Coronary artery (tissue), 2 donors: ENCODE results near the gene GNB4.

Experiments
- DNase-seq: peaks from one replicate; pipeline ENCODE4 v3.0.0-alpha.2; 2017; ENCODE audit warnings: low spot score
- H3K27ac ChIP-seq, 2 donors: fragments of 200-600 bp; sonication (generic); one replicate each; pipeline ENCODE4 v1.5.1; 2016 to 2019
- H3K4me3 ChIP-seq: fragments of 200-600 bp; sonication (generic); 2 replicates; pipeline ENCODE4 v1.5.1; 2016; ENCODE audit warnings: mild to moderate bottlenecking, moderate library complexity
- CTCF ChIP-seq: fragments of 200-600 bp; sonication (generic); IDR thresholded peaks from one replicate; pipeline ENCODE4 v1.5.1; 2019; ENCODE audit warnings: antibody characterized with exemption

Gene GNB4

GRCh38 chr3:179425075-179425474 lies 26.2 kb downstream of the GNB4 start:
- TF ChIP-seq CTCF, result no peak
- Histone ChIP-seq H3K4me3 (no peak overlapping the region), H3K27ac (no peak overlapping the region)
- DNase-seq, result no peak

DNA sequence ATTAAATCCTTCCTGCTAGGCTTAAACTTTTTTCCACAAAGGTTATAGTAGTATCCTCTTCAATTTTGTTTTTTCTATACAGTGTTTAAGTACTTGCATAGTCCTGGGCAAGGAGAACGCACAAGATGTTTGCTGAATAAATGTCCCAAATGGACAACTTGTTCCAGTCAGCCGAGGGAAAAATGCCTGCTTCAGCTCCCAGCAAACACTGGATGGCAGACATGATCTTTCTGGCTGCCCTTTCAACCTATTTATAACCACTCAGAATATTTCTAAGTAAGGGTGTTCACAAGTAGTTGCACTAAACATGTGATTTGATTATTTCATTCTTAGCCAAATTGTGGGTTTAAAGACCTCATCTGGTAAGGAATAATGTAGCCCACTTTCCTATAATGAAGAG lies 29.8 kb downstream of the GNB4 start:
- peak; percentile 41 for TF ChIP-seq CTCF
- Histone ChIP-seq H3K4me3 (no peak overlapping the region), H3K27ac (peak overlapping the region; percentile 0 to 29)
- no peak for DNase-seq

DNA sequence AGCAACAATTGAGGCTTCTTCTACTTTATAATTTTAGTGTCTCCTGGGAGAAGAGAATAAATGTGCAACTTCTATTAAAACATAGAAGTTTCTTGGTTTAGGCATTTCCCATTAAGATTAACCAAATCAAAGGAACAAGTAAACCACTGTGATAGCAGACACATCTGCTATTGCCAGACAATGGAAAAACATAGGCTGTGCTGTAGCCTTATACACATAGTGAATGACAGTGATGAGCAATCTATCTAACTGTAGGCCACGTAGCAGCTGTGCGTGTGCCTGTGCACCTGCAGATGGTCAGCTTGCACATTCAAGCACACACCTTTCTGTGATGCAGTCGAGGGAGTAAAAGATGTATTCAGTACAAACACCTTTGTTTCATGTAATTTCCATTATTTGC lies 32.7 kb downstream of the GNB4 start:
- Histone ChIP-seq H3K27ac (no peak overlapping the region), H3K4me3 (no peak overlapping the region)
- DNase-seq, result no peak
- TF ChIP-seq CTCF, result no peak

DNA sequence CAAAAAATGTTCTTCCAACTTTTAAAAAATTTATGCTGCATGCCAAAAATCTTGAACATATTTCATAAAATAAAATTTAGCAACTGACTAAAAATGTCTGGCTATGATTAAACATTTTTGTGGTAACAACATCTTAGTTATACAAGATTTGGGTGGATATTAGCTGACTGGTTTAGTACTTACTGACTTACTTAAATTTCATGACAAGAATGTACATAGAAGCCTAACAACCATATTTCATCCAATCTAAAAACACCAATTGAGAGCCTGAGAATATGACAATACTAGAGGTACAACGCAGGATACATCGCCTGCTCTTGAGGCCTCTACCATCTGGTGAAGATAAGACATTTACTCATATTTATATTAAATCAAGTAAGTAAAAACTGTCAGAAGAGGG lies 34.6 kb downstream of the GNB4 start:
- TF ChIP-seq CTCF, result no peak

DNA sequence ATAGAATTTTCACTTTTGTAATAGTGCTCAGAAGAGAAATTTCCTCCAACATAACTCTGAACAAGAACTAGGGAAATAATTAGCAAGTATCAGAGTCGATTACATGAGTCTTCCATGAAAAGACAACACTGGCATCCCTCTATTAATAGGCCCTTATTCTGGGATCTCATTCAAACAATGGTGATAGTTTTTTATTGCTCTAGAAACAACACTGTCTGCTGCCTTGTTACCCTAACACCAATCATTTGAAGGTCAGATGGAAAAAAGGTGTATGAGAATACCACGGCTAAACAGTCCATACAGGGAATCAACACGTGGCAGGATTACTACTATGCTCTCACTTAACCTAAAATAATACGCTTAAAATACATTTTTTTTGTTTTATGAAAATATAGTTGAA lies 35.9 kb downstream of the GNB4 start:
- TF ChIP-seq CTCF, result no peak

More for the DNA sequence above, 34.6 kb downstream of the GNB4 start:
- Histone ChIP-seq H3K27ac (peak overlapping the region in 1 of 2 donors; percentile 55), H3K4me3 (no peak overlapping the region)
- no peak for DNase-seq

DNA sequence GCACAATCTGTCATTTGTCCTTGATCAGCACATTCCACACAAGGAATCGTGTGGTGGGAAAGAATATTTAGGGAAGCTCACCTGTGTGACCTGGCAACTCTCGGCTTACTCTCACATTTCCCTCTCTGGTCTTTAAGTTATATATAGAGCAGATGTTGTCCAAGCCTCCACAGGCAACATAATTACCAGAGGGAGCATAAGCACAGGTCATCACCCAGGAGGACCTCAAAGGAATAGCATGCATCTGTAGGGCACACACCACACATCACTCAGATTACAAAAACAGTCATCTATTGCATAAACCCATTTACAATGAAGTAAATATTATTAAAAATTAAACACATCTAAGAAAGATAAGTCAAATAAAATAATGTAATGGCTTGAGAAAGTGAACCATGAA lies 36.5 kb downstream of the GNB4 start:
- DNase-seq, result no peak
- no peak for TF ChIP-seq CTCF
- no peak overlapping the region for H3K4me3 ChIP-seq
- H3K27ac ChIP-seq, result no peak overlapping the region

More for the DNA sequence above, 35.9 kb downstream of the GNB4 start:
- H3K4me3 ChIP-seq, result no peak overlapping the region
- H3K27ac ChIP-seq, result peak overlapping the region in 1 of 2 donors; percentile 7
- no peak for DNase-seq

DNA sequence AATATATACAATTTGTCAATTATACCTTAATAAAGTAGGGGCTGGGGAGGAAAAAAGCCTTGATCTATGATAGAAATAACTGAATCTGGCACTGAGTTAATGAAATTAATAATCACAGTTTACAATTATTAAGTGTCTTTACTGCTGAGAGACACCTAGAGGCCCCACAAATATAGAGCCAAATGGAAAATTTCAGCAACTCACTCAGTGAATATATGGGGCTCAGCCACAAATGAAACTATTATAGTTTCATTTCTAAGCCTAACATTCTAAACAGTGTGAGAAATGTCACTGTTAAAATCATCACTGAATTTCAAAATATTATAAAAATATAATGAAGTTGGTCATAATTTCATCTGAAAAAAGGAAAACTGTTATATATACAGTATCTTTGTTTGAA lies 40.3 kb downstream of the GNB4 start:
- no peak for DNase-seq
- Histone ChIP-seq H3K4me3 (no peak overlapping the region), H3K27ac (no peak overlapping the region)
- no peak for TF ChIP-seq CTCF
